IPS-15b (cell line): Measurements from ENCODE around the gene REPS1.
"Not testable (repeated sequence)": the region's sequence is repeated elsewhere in the genome, so short reads cannot be mapped to it uniquely, and the experiment has no call there.

Experiments used
- H3K27me3 ChIP-seq: one replicate; pipeline ENCODE4 v1.6.1; 2013; ENCODE audit warnings: low read length; ENCODE audit not compliant: control insufficient read depth, insufficient read depth
- H3K36me3 ChIP-seq: one replicate; pipeline ENCODE4 v1.6.1; 2013; ENCODE audit warnings: low read length; ENCODE audit not compliant: control insufficient read depth, insufficient read depth
- H3K4me1 ChIP-seq: one replicate; pipeline ENCODE4 v1.6.1; 2013; ENCODE audit warnings: mild to moderate bottlenecking, low read length; ENCODE audit not compliant: control insufficient read depth, insufficient read depth
- H3K4me3 ChIP-seq: one replicate; pipeline ENCODE4 v1.5.1; 2013; ENCODE audit warnings: low read depth, low read length
- H3K9ac ChIP-seq: one replicate; pipeline ENCODE4 v1.6.1; 2013; ENCODE audit warnings: low read depth, mild to moderate bottlenecking, low read length
- H3K9me3 ChIP-seq: one replicate; pipeline ENCODE4 v1.6.1; 2013; ENCODE audit warnings: mild to moderate bottlenecking, low read length; ENCODE audit not compliant: control insufficient read depth, insufficient read depth

Gene REPS1

GRCh38 chr6:138987643-138988468 is at the start of gene REPS1:
REPS1 (minus strand) TSS chr6:138988253; CDS start chr6:138987682, 571 bp downstream.
- H3K9me3 ChIP-seq: no peaks in the 10 kb centered on the region
- peak within 1 kb of the TSS; percentile 71 for H3K4me3 ChIP-seq
- H3K4me1 ChIP-seq: peaks cover 13% of the 10 kb centered on the region
- peak within 1 kb of the TSS; percentile 81 for H3K9ac ChIP-seq
- no peaks in the 10 kb centered on the region for H3K36me3 ChIP-seq
- H3K27me3 ChIP-seq: no peaks in the 10 kb centered on the region

- peaks cover 8% of the 10 kb centered on the region for H3K36me3 ChIP-seq
- no peaks in the 10 kb centered on the region for H3K27me3 ChIP-seq
- no peak overlapping the region for H3K4me3 ChIP-seq
- H3K9ac ChIP-seq: no peak overlapping the region
- H3K9me3 ChIP-seq: no peaks in the 10 kb centered on the region
- H3K4me1 ChIP-seq: peaks cover 9% of the 10 kb centered on the region
Observed at GRCh38 chr6:139037490-139037889, 49.4 kb upstream of the REPS1 start.

GRCh38 chr6:139030228-139030963 is 42.3 kb upstream of the REPS1 start:
- H3K4me1 ChIP-seq: peaks cover 11% of the 10 kb centered on the region
- peak overlapping the region; percentile 87 for H3K9ac ChIP-seq
- H3K9me3 ChIP-seq: no peaks in the 10 kb centered on the region
- peak overlapping the region; percentile 90 for H3K4me3 ChIP-seq
- no peaks in the 10 kb centered on the region for H3K27me3 ChIP-seq
- H3K36me3 ChIP-seq: peaks cover 4% of the 10 kb centered on the region

GRCh38 chr6:139029470-139030227 is 41.6 kb upstream of the REPS1 start:
- Histone ChIP-seq H3K4me1 (peaks cover 11% of the 10 kb centered on the region), H3K36me3 (no peaks in the 10 kb centered on the region), H3K27me3 (no peaks in the 10 kb centered on the region), H3K9me3 (no peaks in the 10 kb centered on the region), H3K9ac (peak overlapping the region; percentile 87), H3K4me3 (peak overlapping the region; percentile 90)

DNA sequence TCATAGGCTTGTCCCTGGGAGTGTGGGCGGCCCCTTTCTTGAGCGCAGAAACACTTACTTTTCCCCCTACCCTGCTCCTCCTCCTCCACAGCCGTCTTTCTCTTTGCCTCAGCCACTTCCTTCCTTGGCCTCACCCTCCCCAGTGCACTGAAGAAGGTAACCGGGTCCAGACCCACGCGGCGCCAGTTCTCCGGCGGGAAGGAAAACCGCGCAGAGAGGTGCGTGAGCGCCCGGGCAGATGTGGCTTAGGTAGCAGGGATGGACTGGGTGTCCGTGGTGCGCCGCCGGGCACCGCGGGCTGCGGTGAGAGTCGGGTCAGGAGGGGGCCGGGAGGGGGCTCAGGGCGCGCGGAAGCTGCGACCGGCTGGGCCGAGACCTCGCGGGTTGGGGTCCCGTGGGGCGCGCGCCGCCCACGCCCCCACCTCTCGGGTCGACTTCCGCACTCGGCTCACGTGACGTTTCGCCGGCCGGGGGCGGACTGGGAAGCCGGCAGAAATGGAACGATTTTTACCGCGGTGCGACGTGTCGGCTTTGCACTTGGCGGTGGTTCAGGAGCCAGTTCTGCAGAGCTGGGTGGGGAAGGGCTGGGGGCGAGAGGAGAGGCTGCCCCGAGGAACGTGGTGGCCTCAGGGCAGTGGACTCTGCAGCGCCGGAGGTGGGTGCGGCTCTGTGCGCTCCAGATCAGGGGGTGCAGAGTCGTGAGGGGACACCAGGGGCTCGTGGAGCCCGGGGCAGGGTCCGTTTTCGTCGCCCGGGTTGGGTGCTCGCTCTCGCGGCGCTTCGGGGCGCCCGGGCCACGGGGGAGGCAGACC is 40.8 kb upstream of the REPS1 start, which contains the start of gene ABRACL:
TSS of gene ABRACL (plus strand) at position 88 of the 812 bp plus-strand sequence. CDS start 5,416 bp downstream, outside the sequence.
- H3K36me3 ChIP-seq: no peaks in the 10 kb centered on the region
- peak within 1 kb of the TSS; percentile 87 for H3K9ac ChIP-seq
- H3K9me3 ChIP-seq: no peaks in the 10 kb centered on the region
- no peaks in the 10 kb centered on the region for H3K27me3 ChIP-seq
- H3K4me3 ChIP-seq: peak within 1 kb of the TSS; percentile 90
- peaks cover 11% of the 10 kb centered on the region for H3K4me1 ChIP-seq

DNA sequence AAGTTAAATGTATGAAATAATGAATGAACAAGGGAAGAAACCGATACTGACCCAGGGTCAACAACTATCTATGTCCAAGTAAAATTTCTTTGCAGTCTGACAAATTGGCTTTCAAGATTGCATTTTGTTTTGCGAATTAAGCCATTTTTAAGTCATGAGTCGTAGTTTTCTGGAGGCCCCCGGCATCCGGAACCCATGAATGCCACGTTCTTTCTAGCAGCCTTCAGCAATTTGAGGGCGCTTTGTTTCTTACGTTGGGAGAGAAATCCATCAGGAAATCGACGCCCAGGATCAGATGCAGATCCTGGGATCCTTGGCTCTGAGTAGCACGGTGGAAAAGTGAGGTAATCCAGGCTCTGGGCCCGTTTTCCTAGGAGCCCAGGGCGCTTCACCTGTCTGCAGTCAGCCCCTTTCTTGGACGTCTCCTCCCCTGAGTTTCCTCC is 40.2 kb upstream of the REPS1 start:
- H3K4me1 ChIP-seq: peaks cover 13% of the 10 kb centered on the region
- no peaks in the 10 kb centered on the region for H3K9me3 ChIP-seq
- H3K9ac ChIP-seq: peak overlapping the region; percentile 87
- H3K4me3 ChIP-seq: peak overlapping the region; percentile 90
- H3K27me3 ChIP-seq: no peaks in the 10 kb centered on the region
- no peaks in the 10 kb centered on the region for H3K36me3 ChIP-seq

DNA sequence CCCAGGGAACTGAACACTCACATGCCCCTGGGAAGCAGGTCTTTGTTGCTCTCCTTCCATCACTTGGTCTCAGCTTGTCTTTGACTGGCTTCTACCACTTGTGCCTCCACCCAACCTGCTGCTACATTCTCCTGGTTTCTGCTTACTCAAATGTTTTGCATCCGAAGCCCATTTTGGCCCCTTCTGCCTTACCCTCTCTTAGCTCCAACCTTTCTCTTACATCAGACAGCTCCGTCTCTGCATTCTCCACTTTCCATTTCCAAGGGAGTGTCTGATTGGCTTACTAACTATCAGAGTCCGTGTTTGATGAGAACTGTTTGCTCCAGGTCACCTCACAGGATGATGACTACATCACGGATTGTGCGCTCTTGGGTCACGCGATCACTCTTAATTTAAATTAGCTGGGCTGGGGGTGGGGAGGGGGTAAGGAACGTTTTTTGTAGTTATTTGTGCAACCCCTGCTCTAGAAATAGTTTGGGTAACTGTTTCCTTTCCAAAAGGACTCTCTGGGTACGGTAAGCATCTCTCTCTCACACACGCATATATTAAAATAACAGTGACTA is 39.6 kb upstream of the REPS1 start:
- H3K4me3 ChIP-seq: peak overlapping the region; percentile 90
- peak overlapping the region; percentile 87 for H3K9ac ChIP-seq
- H3K27me3 ChIP-seq: no peaks in the 10 kb centered on the region
- H3K4me1 ChIP-seq: peaks cover 12% of the 10 kb centered on the region
- H3K9me3 ChIP-seq: no peaks in the 10 kb centered on the region
- no peaks in the 10 kb centered on the region for H3K36me3 ChIP-seq

GRCh38 chr6:139025416-139025815 is 37.4 kb upstream of the REPS1 start:
- H3K9me3 ChIP-seq: not testable (repeated sequence)

DNA sequence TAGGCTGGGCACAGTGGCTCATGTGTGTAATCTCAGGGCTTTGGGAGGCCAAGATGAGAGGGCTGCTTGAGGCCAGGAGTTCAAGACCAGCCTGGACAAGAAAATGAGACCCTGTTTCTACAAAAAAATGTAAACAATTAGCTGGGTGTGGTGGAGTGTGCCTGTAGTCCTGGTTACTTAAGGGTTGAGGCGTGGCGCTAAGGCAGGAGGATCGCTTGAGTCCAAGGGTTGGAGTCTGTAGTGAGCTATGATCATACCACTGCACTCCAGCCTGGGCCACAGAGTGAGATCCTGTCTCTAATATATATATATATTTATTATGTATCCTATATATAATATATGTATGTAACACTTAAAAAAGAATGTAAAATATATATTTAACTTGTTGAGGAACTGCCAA is 32.6 kb upstream of the REPS1 start:
- Histone ChIP-seq H3K4me1 (peaks cover 12% of the 10 kb centered on the region), H3K27me3 (no peaks in the 10 kb centered on the region), H3K9me3 (no peaks in the 10 kb centered on the region), H3K9ac (no peak overlapping the region), H3K4me3 (no peak overlapping the region), H3K36me3 (no peaks in the 10 kb centered on the region)

More at GRCh38 chr6:139025416-139025815, 37.4 kb upstream of the REPS1 start:
- H3K27me3 ChIP-seq, H3K36me3 ChIP-seq, H3K4me1 ChIP-seq, H3K9ac ChIP-seq, H3K4me3 ChIP-seq: not testable (repeated sequence)

DNA sequence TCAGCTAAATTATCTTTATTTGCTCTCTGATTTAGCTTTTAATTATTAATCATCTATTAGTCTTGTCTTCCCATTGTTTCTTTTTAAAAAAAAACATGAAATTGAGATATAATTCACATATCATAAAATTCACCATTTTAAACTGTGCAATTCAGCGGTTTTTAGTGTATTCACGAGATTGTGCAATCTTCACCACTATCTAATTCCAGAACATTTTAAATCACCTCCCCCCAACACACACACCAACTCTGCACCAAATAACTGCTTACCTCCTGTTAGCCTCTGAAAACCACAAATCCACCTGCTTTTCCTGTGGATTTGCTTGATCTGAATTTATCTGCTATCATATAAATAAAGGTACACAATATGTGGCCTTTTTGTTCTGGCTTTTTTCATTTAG is 31.7 kb upstream of the REPS1 start:
- Histone ChIP-seq H3K4me1 (peaks cover 12% of the 10 kb centered on the region), H3K36me3 (no peaks in the 10 kb centered on the region), H3K9me3 (no peaks in the 10 kb centered on the region), H3K4me3 (no peak overlapping the region), H3K9ac (no peak overlapping the region), H3K27me3 (no peaks in the 10 kb centered on the region)
